Measurements from ENCODE around the gene D2HGDH. TPM values are rescaled to one million over a fixed set of nuclear protein-coding genes. Genes with fewer than 3 reads are reported as not detected.

Gene D2HGDH
- total and polyA plus RNA-seq, 10 donors: 18.8 to 69.8 (median 38.0) TPM

DNA sequence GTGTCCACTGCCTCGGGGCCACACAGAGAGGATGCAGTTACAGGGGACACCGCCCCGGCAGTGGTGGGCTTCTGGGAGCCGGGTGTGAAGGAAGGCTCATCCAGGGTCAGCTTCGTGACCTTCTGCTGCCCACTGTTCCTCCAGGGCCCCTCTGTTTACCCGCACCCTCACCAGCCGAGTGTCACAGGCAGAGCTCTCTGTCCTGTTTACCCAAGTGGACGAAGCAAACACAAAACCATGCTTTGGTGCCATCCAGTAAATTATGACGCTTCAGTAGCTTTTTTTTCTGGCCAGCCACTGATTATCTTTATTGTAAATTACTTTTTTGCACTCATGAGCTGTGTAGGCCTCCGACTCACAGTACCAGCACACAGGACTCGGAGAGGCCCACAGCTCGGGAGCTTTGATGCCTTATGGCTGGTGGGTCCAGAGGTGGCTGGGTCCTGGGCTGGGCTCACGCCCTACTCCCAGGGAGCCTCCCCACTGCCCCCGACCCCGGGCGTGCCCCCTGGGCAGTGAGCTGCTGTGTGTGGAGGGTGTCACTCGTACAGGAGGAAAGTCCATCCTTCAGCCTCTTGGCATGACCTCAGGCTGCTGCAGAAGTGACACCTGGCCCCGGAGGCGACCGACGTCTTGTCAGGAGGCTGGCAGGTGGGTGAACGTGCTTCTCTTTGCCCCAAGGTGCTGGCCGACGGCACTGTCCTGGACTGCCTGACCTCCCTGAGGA is 9.8 kb downstream of the D2HGDH start:
- 92 to 97% (median 94%) methylated on average over 17 to 24 of the region's 24 CpGs for WGBS, 5 donors

DNA sequence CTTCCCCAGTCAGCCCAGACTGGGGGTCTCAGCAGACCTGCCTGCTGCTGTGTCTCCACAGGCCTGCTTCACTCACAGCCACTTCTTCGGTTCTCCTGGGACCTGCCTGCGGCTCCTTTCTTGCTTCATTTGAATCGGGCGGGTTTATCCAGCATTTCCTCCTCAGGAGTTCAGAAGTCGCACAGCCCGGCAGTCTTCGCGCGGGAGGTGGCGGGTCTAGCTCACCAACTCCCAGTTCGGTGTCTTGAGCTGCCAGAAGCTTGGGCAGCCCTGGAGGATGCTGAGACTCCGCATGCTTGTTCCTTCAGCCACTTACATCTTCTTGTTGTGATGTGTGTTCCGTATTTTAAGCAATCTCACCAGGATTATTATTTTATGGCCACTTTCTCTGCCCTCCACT is 10.8 kb downstream of the D2HGDH start:
- no peak for TF ChIP-seq POLR2AphosphoS5 (IDR thresholded peaks at IDR 0.05)
- no peak for TF ChIP-seq POLR2A (IDR thresholded peaks at IDR 0.05)
- TF ChIP-seq, protein P1, sequence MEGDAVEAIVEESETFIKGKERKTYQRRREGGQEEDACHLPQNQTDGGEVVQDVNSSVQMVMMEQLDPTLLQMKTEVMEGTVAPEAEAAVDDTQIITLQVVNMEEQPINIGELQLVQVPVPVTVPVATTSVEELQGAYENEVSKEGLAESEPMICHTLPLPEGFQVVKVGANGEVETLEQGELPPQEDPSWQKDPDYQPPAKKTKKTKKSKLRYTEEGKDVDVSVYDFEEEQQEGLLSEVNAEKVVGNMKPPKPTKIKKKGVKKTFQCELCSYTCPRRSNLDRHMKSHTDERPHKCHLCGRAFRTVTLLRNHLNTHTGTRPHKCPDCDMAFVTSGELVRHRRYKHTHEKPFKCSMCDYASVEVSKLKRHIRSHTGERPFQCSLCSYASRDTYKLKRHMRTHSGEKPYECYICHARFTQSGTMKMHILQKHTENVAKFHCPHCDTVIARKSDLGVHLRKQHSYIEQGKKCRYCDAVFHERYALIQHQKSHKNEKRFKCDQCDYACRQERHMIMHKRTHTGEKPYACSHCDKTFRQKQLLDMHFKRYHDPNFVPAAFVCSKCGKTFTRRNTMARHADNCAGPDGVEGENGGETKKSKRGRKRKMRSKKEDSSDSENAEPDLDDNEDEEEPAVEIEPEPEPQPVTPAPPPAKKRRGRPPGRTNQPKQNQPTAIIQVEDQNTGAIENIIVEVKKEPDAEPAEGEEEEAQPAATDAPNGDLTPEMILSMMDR (IDR thresholded peaks at IDR 0.05 in 8 of 11, conservative IDR thresholded peaks at IDR 0.05 in 3 of 11): no peak
- intact Hi-C loops (cut with DNase I; ENCODE audit: low total_unique reads): no loop called here

More for the DNA sequence above, 9.8 kb downstream of the D2HGDH start:
- Histone ChIP-seq H3K4me3 (no peak overlapping the region), H3K27ac (no peak overlapping the region), H3K27me3 (replicated peaks in 1 of 7) (no peaks in the 10 kb centered on the region), H3K9me3 (peaks cover 0 to 10% (median 0%) of the 10 kb centered on the region in 8 donors), H3K36me3 (peaks cover 0 to 69% (median 33%) of the 10 kb centered on the region in 6 donors), H3K4me1 (peaks cover 0 to 29% (median 18%) of the 10 kb centered on the region in 6 donors)
- TF ChIP-seq, protein P1 (IDR thresholded peaks at IDR 0.05 in 8 of 11, conservative IDR thresholded peaks at IDR 0.05 in 3 of 11): no peak
- no peak for TF ChIP-seq POLR2A (IDR thresholded peaks at IDR 0.05)
- TF ChIP-seq POLR2AphosphoS5 (IDR thresholded peaks at IDR 0.05): no peak
- DNase-seq: no peak
- intact Hi-C loops (cut with DNase I; ENCODE audit: low total_unique reads): no loop called here

DNA sequence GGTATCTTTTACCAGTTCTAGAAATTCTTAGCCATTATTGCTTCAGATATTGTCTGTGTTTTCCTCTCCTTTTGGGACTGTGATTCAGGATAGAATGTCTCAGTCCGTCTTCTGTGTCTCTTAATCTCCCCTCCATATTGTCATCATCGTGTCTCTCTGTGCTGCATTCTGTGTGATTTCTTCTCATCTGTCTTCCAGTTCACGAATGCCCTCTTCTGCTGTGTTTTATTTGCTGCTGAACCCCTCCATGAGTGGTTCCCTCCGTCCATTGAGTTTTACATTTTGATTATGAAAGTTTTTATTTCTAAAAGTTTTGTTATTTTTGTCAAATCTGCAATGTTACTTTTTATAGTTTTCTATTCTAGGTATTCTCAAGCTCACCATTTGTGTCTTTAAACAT is 11.7 kb downstream of the D2HGDH start:
- 93 to 98% (median 96%) methylated on average over 4 of the region's 4 CpGs for WGBS, 5 donors
- intact Hi-C loops (cut with DNase I; ENCODE audit: low total_unique reads): no loop called here
- Histone ChIP-seq H3K27ac (no peak overlapping the region), H3K36me3 (peaks cover 0 to 84% (median 40%) of the 10 kb centered on the region in 6 donors), H3K9me3 (peaks cover 0 to 10% (median 0%) of the 10 kb centered on the region in 8 donors), H3K4me1 (peaks cover 0 to 10% (median 7%) of the 10 kb centered on the region in 6 donors), H3K27me3 (replicated peaks in 1 of 7) (no peaks in the 10 kb centered on the region), H3K4me3 (no peak overlapping the region)
- no peak for DNase-seq
- TF ChIP-seq POLR2AphosphoS5 (IDR thresholded peaks at IDR 0.05): no peak
- no peak for TF ChIP-seq POLR2A (IDR thresholded peaks at IDR 0.05)
- TF ChIP-seq, protein P1 (IDR thresholded peaks at IDR 0.05 in 8 of 11, conservative IDR thresholded peaks at IDR 0.05 in 3 of 11): no peak

More for the DNA sequence above, 10.8 kb downstream of the D2HGDH start:
- DNase-seq: no peak
- Histone ChIP-seq H3K9me3 (peaks cover 0 to 10% (median 0%) of the 10 kb centered on the region in 8 donors), H3K4me1 (peaks cover 0 to 18% (median 12%) of the 10 kb centered on the region in 6 donors), H3K27ac (no peak overlapping the region), H3K27me3 (replicated peaks in 1 of 7) (no peaks in the 10 kb centered on the region), H3K4me3 (no peak overlapping the region), H3K36me3 (peaks cover 0 to 76% (median 38%) of the 10 kb centered on the region in 6 donors)
- 92 to 98% (median 96%) methylated on average over 13 of the region's 13 CpGs for WGBS, 5 donors

Data from spleen (tissue), 11 donors.